Astrocyte (in vitro differentiated cells and primary cell): ENCODE data around the gene IGLON5. TPM values are rescaled to one million over a fixed set of nuclear protein-coding genes. Genes with fewer than 3 reads are reported as not detected.

ENCODE experiments used
- DNase-seq: peaks from one replicate; pipeline ENCODE4 v3.0.0-alpha.2; 2010; ENCODE audit warnings: low read depth
- FAIRE-seq: peaks from 2 replicates; lab custom pipeline; 2011; peaks lifted over from hg19 to GRCh38; lab: Jason Lieb, UNC
- H2AFZ ChIP-seq: 2 replicates; pipeline ENCODE4 v1.6.0; 2012; ENCODE audit warnings: low read depth, low read length, inconsistent platforms
- H3K27ac ChIP-seq: 2 replicates; pipeline ENCODE4 v1.5.1; 2011; ENCODE audit warnings: low read depth, low read length, inconsistent platforms
- H3K27me3 ChIP-seq: 2 replicates; pipeline ENCODE4 v1.6.0; 2011; ENCODE audit warnings: low read length, inconsistent platforms; ENCODE audit not compliant: insufficient read depth
- H3K36me3 ChIP-seq: 2 replicates; pipeline ENCODE4 v1.5.1; 2011; ENCODE audit warnings: low read length, inconsistent platforms; ENCODE audit not compliant: insufficient read depth
- H3K4me1 ChIP-seq: 2 replicates; pipeline ENCODE4 v1.5.1; 2011; ENCODE audit warnings: low read length, inconsistent platforms; ENCODE audit not compliant: insufficient read depth
- H3K4me2 ChIP-seq: 2 replicates; pipeline ENCODE4 v1.6.0; 2012; ENCODE audit warnings: low read length, inconsistent platforms
- H3K4me3 ChIP-seq: 2 replicates; pipeline ENCODE4 v1.5.1; 2011; ENCODE audit warnings: low read depth, mild to moderate bottlenecking, low read length, inconsistent platforms; ENCODE audit not compliant: insufficient read depth
- H3K79me2 ChIP-seq: 2 replicates; pipeline ENCODE4 v1.6.0; 2012; ENCODE audit warnings: mild to moderate bottlenecking, low read length, inconsistent platforms; ENCODE audit not compliant: insufficient read depth
- H3K9ac ChIP-seq: 2 replicates; pipeline ENCODE4 v1.6.0; 2012; ENCODE audit warnings: mild to moderate bottlenecking, low read length, inconsistent platforms
- H3K9me3 ChIP-seq: 2 replicates; pipeline ENCODE4 v1.5.1; 2012; ENCODE audit warnings: low read depth, mild to moderate bottlenecking, low read length, inconsistent platforms; ENCODE audit not compliant: insufficient read depth
- H4K20me1 ChIP-seq: 2 replicates; pipeline ENCODE4 v1.6.0; 2012; ENCODE audit warnings: low read length, inconsistent platforms; ENCODE audit not compliant: insufficient read depth
- H3K27ac Mint-ChIP-seq: one replicate; pipeline ENCODE4 v1.8.0; 2021; ENCODE audit warnings: mild to moderate bottlenecking, mixed read lengths; ENCODE audit not compliant: unreplicated experiment
- H3K27me3 Mint-ChIP-seq: one replicate; pipeline ENCODE4 v1.8.0; 2021; ENCODE audit warnings: low read depth, mixed read lengths; ENCODE audit not compliant: unreplicated experiment
- H3K36me3 Mint-ChIP-seq: one replicate; pipeline ENCODE4 v1.8.0; 2021; ENCODE audit warnings: low read depth, mixed read lengths; ENCODE audit not compliant: unreplicated experiment
- H3K4me1 Mint-ChIP-seq: one replicate; pipeline ENCODE4 v1.8.0; 2021; ENCODE audit warnings: low read depth, mixed read lengths; ENCODE audit not compliant: unreplicated experiment
- H3K4me3 Mint-ChIP-seq: one replicate; pipeline ENCODE4 v1.8.0; 2021; ENCODE audit warnings: mild to moderate bottlenecking, moderate library complexity, mixed read lengths; ENCODE audit not compliant: unreplicated experiment
- H3K9me3 Mint-ChIP-seq: one replicate; pipeline ENCODE4 v1.8.0; 2021; ENCODE audit warnings: mild to moderate bottlenecking, mixed read lengths; ENCODE audit not compliant: unreplicated experiment
- CTCF ChIP-seq: IDR thresholded peaks from 2 replicates; pipeline ENCODE4 v1.5.1; 2011; ENCODE audit warnings: low read depth, mild to moderate bottlenecking, inconsistent platforms, low read length, moderate library complexity; ENCODE audit not compliant: insufficient read depth
- EZH2 ChIP-seq: IDR thresholded peaks from 2 replicates; pipeline ENCODE4 v1.6.1; 2012; ENCODE audit warnings: mild to moderate bottlenecking, low read length, inconsistent platforms; ENCODE audit not compliant: insufficient read depth
- total RNA-seq: library from RNA; stranded (reverse); gene quantifications from 2 replicates; pipeline ENCODE4 v1.2.1, GENCODE V29; 2021

Gene IGLON5
- total RNA-seq, 1 donor from 2014 or later = 5.4 TPM

- Mint-ChIP-seq H3K4me3 (no peak overlapping the region), H3K27me3 (peaks cover 17% of the 10 kb centered on the region), H3K27ac (no peak overlapping the region), H3K36me3 (no peaks in the 10 kb centered on the region), H3K4me1 (no peaks in the 10 kb centered on the region), H3K9me3 (peaks cover 3% of the 10 kb centered on the region)
- Histone ChIP-seq H4K20me1 (no peaks in the 10 kb centered on the region), H2AFZ (no peak overlapping the region), H3K4me3 (no peak overlapping the region), H3K9ac (no peak overlapping the region), H3K4me1 (no peaks in the 10 kb centered on the region), H3K27me3 (no peaks in the 10 kb centered on the region), H3K9me3 (peaks cover 4% of the 10 kb centered on the region), H3K36me3 (no peaks in the 10 kb centered on the region), H3K79me2 (no peaks in the 10 kb centered on the region), H3K27ac (no peak overlapping the region), H3K4me2 (no peak overlapping the region)
- no peak for TF ChIP-seq CTCF
- no peak for TF ChIP-seq EZH2
- DNase-seq = no peak
- FAIRE-seq = no peak
These were observed 18.5 kb upstream of the IGLON5 start for GRCh38 chr19:51292971-51293370.

- H3K27ac Mint-ChIP-seq = no peak overlapping the region
These were observed 17.8 kb upstream of the IGLON5 start for GRCh38 chr19:51293571-51294210.

More at GRCh38 chr19:51293571-51294210, 17.8 kb upstream of the IGLON5 start:
- Histone ChIP-seq H3K4me2 (no peak overlapping the region), H3K9me3 (peaks cover 4% of the 10 kb centered on the region), H3K27me3 (no peaks in the 10 kb centered on the region), H3K4me3 (no peak overlapping the region), H3K27ac (no peak overlapping the region), H3K79me2 (no peaks in the 10 kb centered on the region), H3K36me3 (no peaks in the 10 kb centered on the region), H3K4me1 (no peaks in the 10 kb centered on the region), H2AFZ (no peak overlapping the region), H3K9ac (no peak overlapping the region), H4K20me1 (no peaks in the 10 kb centered on the region)
- no peak overlapping the region for H3K4me3 Mint-ChIP-seq
- H3K27me3 Mint-ChIP-seq = peaks cover 17% of the 10 kb centered on the region
- DNase-seq = no peak
- no peaks in the 10 kb centered on the region for H3K36me3 Mint-ChIP-seq
- TF ChIP-seq CTCF = no peak
- H3K4me1 Mint-ChIP-seq = no peaks in the 10 kb centered on the region
- no peak for FAIRE-seq
- peaks cover 3% of the 10 kb centered on the region for H3K9me3 Mint-ChIP-seq
